GM19438 (cell line): ENCODE data around the gene OR1D2.
"Not testable (repeated sequence)": the region's sequence is repeated elsewhere in the genome, so short reads cannot be mapped to it uniquely, and the experiment has no call there.

Source experiments
- ATAC-seq: cut with Tn5 transposase; IDR thresholded peaks from one replicate; pipeline ENCODE4 v1.9.1; 2021; ENCODE audit warnings: low read depth; ENCODE audit not compliant: unreplicated experiment

OR1D2 gene

GRCh38 chr17:3104322-3104721 is at the start of gene OR1D2:
Gene OR1D2 (minus strand): TSS chr17:3104422. CDS start chr17:3092996, 11,426 bp downstream.
- no peak for ATAC-seq

GRCh38 chr17:3137494-3137893 is 33.3 kb upstream of the OR1D2 start:
- not testable (repeated sequence) for ATAC-seq

- ATAC-seq = no peak
Measured at GRCh38 chr17:3127451-3127850, 23.2 kb upstream of the OR1D2 start, which contains the start of gene OR1G1. Gene OR1G1 (minus strand): TSS chr17:3127551. CDS start chr17:3127551, 0 bp downstream.

GRCh38 chr17:3073850-3074249 is 30.4 kb downstream of the OR1D2 start:
- not testable (repeated sequence) for ATAC-seq

GRCh38 chr17:3065192-3065591 is 39.0 kb downstream of the OR1D2 start:
- ATAC-seq = not testable (repeated sequence)

DNA sequence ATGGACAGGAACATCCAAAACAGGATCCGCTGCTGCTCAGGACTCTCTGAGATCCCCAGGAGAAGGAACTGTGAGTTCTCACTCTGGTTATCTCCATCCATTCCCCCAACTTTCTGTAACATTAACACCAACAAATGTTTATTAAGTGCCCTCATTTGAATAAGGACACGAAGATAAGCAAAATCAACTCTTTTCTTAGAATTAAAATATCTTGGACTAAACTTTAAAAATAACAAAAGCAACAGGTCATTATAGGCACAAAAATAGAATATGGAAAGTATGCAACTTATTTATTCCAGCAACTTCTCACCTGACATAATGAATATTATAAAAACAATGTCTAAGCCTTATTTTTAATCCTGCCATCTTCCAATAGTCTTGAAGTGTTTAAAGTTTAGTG is 40.7 kb downstream of the OR1D2 start, which contains the start of gene OR1D5:
OR1D5 (minus strand) TSS at position 101 of the 400 bp plus-strand sequence; CDS start at position 101, 0 bp downstream.
- ATAC-seq = not testable (repeated sequence)

- ATAC-seq = not testable (repeated sequence)
Measured at GRCh38 chr17:3062824-3063377, 41.3 kb downstream of the OR1D2 start.

DNA sequence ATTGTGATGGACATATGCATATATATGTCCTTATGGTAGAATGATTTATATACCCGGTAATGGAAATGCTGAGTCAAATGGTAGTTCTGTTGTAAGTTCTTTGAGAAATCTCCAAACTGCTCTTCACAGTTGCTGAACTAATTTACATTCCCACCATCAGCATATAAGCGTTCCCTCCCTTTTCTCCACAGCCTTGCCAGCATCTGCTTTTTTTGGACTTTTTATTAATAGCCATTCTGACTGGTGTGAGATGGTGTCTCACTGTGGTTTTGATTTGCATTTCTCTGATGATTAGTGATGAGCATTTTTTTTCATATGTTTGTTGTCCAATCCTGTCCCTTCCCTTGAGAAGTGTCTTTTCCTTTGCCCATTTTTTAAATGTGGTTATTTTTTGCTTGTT is 49.4 kb downstream of the OR1D2 start:
- not testable (repeated sequence) for ATAC-seq

GRCh38 chr17:3049705-3050295 is 54.4 kb downstream of the OR1D2 start:
- no peak for ATAC-seq

- ATAC-seq = peak; percentile 96
Measured at GRCh38 chr17:3048727-3049471, 55.3 kb downstream of the OR1D2 start.

DNA sequence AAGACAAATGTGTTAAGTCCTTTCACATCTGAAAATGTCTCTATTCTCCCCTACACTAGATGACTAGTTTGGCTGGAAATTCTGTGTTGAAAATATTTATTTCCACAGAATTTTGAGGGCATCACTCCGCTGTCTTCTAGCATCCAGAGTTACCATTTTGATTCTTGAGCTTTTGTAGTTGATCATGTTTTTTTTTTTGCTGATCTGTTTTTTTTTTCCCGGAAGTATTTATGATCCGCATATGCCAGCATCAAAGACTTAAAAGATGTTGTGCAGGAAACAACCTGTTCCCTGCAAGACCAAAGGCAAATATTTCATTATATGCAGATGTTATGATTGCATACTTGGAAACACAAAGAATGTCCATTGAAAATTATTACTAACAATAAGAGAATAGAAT is 57.5 kb downstream of the OR1D2 start:
- ATAC-seq = no peak

DNA sequence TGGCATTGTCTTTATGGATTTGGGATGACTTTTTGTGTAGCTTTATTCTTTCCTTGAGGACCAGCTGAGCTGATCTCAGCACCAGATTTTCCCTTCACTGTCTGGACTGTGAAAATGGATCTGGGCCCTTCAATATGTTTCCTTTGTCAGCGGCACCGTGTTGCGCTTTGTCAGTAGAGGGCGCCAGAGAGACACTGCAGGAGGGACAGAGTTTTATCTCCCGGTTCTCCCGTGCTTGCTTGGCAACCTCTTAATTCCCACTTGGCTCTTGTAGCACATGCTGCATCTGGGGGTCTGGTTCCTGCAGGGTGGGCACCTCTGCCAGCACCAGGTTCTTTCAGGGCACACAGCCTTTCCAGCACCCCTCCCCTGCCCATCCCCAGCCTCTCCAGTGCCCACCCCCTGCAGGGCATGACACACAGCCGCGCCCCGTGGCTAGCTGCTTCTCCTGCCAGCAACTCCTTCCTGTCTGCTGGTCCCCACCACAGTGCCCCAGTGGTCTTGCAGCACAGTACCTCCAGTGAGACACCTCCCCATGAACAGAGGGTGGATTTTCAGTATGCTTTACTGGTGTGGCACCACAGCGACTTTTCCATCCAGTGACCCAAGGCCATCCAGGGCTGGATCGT is 60.4 kb downstream of the OR1D2 start:
- no peak for ATAC-seq

- no peak for ATAC-seq
Measured at GRCh38 chr17:3040882-3041281, 63.3 kb downstream of the OR1D2 start.

DNA sequence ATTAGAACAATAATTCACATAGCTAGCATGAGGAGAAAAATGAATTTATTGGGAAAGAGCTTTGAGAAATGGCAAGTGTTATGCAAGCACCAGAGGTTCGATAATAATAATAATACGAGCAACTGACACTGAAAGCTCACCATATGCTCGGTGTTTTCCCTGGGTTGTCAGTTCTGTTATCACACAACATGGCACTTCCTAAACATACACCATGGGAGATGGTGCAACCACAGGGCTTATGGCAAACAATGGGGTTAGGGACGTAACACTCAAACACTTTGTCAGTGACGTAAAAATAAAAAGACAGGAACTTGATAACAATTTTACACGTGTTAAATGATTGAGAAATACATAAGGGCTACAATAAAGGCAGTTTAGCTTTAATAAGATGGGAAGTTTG is 64.5 kb downstream of the OR1D2 start:
- no peak for ATAC-seq

DNA sequence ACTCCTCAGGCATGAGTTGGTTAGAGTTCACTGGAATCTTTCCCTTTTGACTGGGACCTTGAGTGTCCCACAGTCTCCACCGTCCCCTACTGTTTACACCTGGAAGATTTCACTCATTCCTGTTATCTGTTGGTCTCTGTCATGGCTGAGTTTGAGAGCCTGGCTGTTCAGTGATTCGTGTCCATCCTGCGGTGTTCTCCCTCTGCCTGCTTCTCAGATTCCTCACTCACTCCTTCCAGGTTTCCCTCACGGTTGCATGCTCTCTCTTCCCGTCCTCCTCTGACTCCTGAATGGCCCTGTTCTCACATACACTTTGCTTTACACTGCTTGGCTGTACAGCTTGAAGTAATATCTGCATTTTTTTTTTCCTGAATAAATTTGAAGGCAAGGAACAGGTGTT is 65.3 kb downstream of the OR1D2 start:
- no peak for ATAC-seq
